ENCODE results near the gene RSPO4. TPM values are rescaled to one million over a fixed set of nuclear protein-coding genes. Genes with fewer than 3 reads are reported as not detected.
A peak's percentile ranks its signal among the peaks of the same experiment; 100 is the strongest.
"Not testable (repeated sequence)": the region's sequence is repeated elsewhere in the genome, so short reads cannot be mapped to it uniquely, and the experiment has no call there.

The RSPO4 gene
- total RNA-seq, 1 donor from 2014 or later, result not detected

- no peak for DNase-seq
These were observed 2.0 kb upstream of the RSPO4 start for GRCh38 chr20:1003920-1004697.

GRCh38 chr20:1002682-1003561, 811 bp upstream of the RSPO4 start:
- DNase-seq, result no peak

- DNase-seq, result no peak
These were observed 995 bp downstream of the RSPO4 start for GRCh38 chr20:1001116-1001515.

- DNase-seq, result no peak
These were observed 3.8 kb downstream of the RSPO4 start for GRCh38 chr20:998231-998830.

GRCh38 chr20:997486-997885, 4.6 kb downstream of the RSPO4 start:
- DNase-seq, result no peak

GRCh38 chr20:997016-997415, 5.1 kb downstream of the RSPO4 start:
- no peak for DNase-seq

- no peak for DNase-seq
These were observed 6.9 kb downstream of the RSPO4 start for GRCh38 chr20:995170-995569.

- DNase-seq, result no peak
These were observed 9.1 kb downstream of the RSPO4 start for GRCh38 chr20:992801-993535.

- DNase-seq, result no peak
These were observed 10.3 kb downstream of the RSPO4 start for GRCh38 chr20:991850-992249.

GRCh38 chr20:990293-990959, 11.7 kb downstream of the RSPO4 start:
- no peak for DNase-seq

- DNase-seq, result no peak
These were observed 13.8 kb downstream of the RSPO4 start for GRCh38 chr20:988272-988671.

GRCh38 chr20:987677-988076, 14.4 kb downstream of the RSPO4 start:
- DNase-seq, result no peak

GRCh38 chr20:986733-987355, 15.3 kb downstream of the RSPO4 start:
- DNase-seq, result no peak

- not testable (repeated sequence) for DNase-seq
These were observed 17.1 kb downstream of the RSPO4 start for GRCh38 chr20:984994-985393.

GRCh38 chr20:982754-983153, 19.4 kb downstream of the RSPO4 start:
- DNase-seq, result no peak

- DNase-seq, result no peak
These were observed 25.1 kb downstream of the RSPO4 start for GRCh38 chr20:977021-977420.

GRCh38 chr20:976033-976432, 26.1 kb downstream of the RSPO4 start:
- DNase-seq, result no peak

- peak; percentile 10 for DNase-seq
These were observed 28.3 kb downstream of the RSPO4 start for GRCh38 chr20:973785-974194.

GRCh38 chr20:972256-972655, 29.9 kb downstream of the RSPO4 start:
- DNase-seq, result no peak

- DNase-seq, result no peak
These were observed 30.8 kb downstream of the RSPO4 start for GRCh38 chr20:971346-971745.

GRCh38 chr20:969868-970267, 32.2 kb downstream of the RSPO4 start:
- DNase-seq, result no peak
